PC-3 (cell line): Measurements from ENCODE around the gene FRMPD1. TPM values are rescaled to one million over a fixed set of nuclear protein-coding genes. Genes with fewer than 3 reads are reported as not detected.
A peak's percentile ranks its signal among the peaks of the same experiment; 100 is the strongest.

ENCODE experiments used
- ATAC-seq: fragments of 200-7000 bp; cut with Tn5 transposase; 2 replicates; pipeline ENCODE4 v1.9.1; 2020; ENCODE audit warnings: mild to moderate bottlenecking, moderate library complexity
- BruUV-seq: library from RNA; stranded (reverse); fragments of 400-500 nt; replicated peaks from 2 replicates; lab custom pipeline; 2021; lab: Mats Ljungman, UMichigan
- CTCF ChIA-PET: fragments of 300-600 bp; sonication (Branson Sonifier 250); formaldehyde crosslinking; loops from one replicate; lab custom pipeline; 2022; ENCODE audit warnings: antibody characterized with exemption; lab: Charles Lee
- POLR2A ChIA-PET: fragments of 300-600 bp; sonication (Branson Sonifier 250); formaldehyde crosslinking; loops from one replicate; lab custom pipeline; 2022; ENCODE audit warnings: antibody characterized with exemption; ENCODE audit not compliant: unreplicated experiment; lab: Charles Lee
- DNase-seq: peaks from one replicate; pipeline ENCODE4 v3.0.0-alpha.2; 2015
- H2AFZ ChIP-seq: fragments of 300-600 bp; sonication (generic); 2 replicates; pipeline ENCODE4 v1.6.0; 2016; ENCODE audit warnings: antibody characterized with exemption, low read length
- H3F3A ChIP-seq: fragments of 300-600 bp; sonication (generic); one replicate; pipeline ENCODE4 v1.6.0; 2017; ENCODE audit warnings: antibody characterized with exemption, low read length, control low read depth, mild to moderate bottlenecking; ENCODE audit not compliant: unreplicated experiment
- H3K27ac ChIP-seq: fragments of 300-600 bp; sonication (generic); 2 replicates; pipeline ENCODE4 v1.5.1; 2016; ENCODE audit warnings: mild to moderate bottlenecking, low read length
- H3K27me3 ChIP-seq: fragments of 300-600 bp; sonication (generic); 2 replicates; pipeline ENCODE4 v1.6.1; 2016; ENCODE audit warnings: low read length, mixed read lengths
- H3K36me3 ChIP-seq: fragments of 300-600 bp; sonication (generic); 2 replicates; pipeline ENCODE4 v1.6.1; 2016; ENCODE audit warnings: low read depth, mixed run types, low read length, mixed read lengths
- H3K4me1 ChIP-seq: fragments of 300-600 bp; sonication (generic); 2 replicates; pipeline ENCODE4 v1.5.1; 2016; ENCODE audit warnings: low read length; ENCODE audit not compliant: insufficient read depth
- H3K4me2 ChIP-seq: fragments of 300-600 bp; sonication (generic); 2 replicates; pipeline ENCODE4 v1.6.0; 2016; ENCODE audit warnings: low read length
- H3K4me3 ChIP-seq: fragments of 300-600 bp; sonication (generic); 2 replicates; pipeline ENCODE4 v1.5.1; 2016; ENCODE audit warnings: mild to moderate bottlenecking, low read length, mixed read lengths
- H3K79me2 ChIP-seq: fragments of 300-600 bp; sonication (generic); 2 replicates; pipeline ENCODE4 v1.6.1; 2017; ENCODE audit warnings: low read length, mixed read lengths
- H3K9ac ChIP-seq: fragments of 300-600 bp; sonication (generic); 2 replicates; pipeline ENCODE4 v1.6.0; 2016; ENCODE audit warnings: mild to moderate bottlenecking, low read length
- H3K9me2 ChIP-seq: fragments of 300-600 bp; sonication (generic); replicated peaks from 2 replicates; pipeline ENCODE4 v1.6.1; 2016; ENCODE audit warnings: mixed run types, low read length, mixed read lengths
- H3K9me3 ChIP-seq: fragments of 300-600 bp; sonication (generic); 2 replicates; pipeline ENCODE4 v1.6.1; 2016; ENCODE audit warnings: low read length, mixed read lengths
- H4K20me1 ChIP-seq: fragments of 300-600 bp; sonication (generic); 2 replicates; pipeline ENCODE4 v1.6.1; 2016; ENCODE audit warnings: low read length, mixed read lengths
- EZH2 ChIP-seq: fragments of 300-600 bp; sonication (generic); IDR thresholded peaks from one replicate; pipeline ENCODE4 v1.6.1; 2017; ENCODE audit warnings: antibody characterized with exemption, mild to moderate bottlenecking, low read length; ENCODE audit not compliant: unreplicated experiment
- EZH2phosphoT487 ChIP-seq: fragments of 300-600 bp; sonication (generic); IDR thresholded peaks from 2 replicates; pipeline ENCODE4 v1.6.1; 2018; ENCODE audit warnings: mild to moderate bottlenecking, antibody characterized with exemption, low read length, borderline replicate concordance
- intact Hi-C: fragments of 100-400 bp; cut with micrococcal nuclease; formaldehyde crosslinking; loops from 2 replicates; pipeline ENCODE4 v1.9.0; 2023
- total RNA-seq: library from RNA; depleted of rRNA; stranded (reverse); fragments of >200 nt; gene quantifications from 2 replicates; pipeline ENCODE4 v1.2.3, GENCODE V29; 2014
- TF ChIP-seq, protein P1 (sequence below): fragments of 300-600 bp; sonication (generic); conservative IDR thresholded peaks from 2 replicates; pipeline ENCODE4 v1.5.1; 2017; ENCODE audit warnings: antibody characterized with exemption, low read depth, mild to moderate bottlenecking, low read length

FRMPD1 gene
- total RNA-seq, 1 experiment from 2014 or later, result not detected

DNA sequence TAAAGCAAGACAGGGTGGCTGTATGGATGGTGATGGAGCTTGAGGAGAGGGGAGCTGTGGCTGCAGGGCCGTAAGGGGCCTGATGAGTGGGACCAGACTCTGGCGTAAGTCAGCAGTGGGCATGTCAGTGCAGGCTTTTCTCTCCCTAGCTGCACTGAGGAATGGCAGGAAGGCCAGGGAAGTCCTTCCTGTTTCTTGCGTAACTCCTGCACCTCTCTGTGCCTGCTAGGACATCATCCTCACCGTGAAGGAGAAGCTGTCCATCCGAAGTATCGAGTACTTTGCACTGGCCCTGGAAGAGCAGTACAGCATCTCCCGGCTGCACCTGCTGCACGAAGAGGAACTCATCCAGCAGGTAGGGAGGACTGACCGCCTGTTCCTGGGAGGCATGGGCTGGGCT lies 78.7 kb downstream of the FRMPD1 start:
- DNase-seq, result no peak
- ChIA-PET POLR2A (no interaction called here), CTCF (no interaction called here)

DNA sequence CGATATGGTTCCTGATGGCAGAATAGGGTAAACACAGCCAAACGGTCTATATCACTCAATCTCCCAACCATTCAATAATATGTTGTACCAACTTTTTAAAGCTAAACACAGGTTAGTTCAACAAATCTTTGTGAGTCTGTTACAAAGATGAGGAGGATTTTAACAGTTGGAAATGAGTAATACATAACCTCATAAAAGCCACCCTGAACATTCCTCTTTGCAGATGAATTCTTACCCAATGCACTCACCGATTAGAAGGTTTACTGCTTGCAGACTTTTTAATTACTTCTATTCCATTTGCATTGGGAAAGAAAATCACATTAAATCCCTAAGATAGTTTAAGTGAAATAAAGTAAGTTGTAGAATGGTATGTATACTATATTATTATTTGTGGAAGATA lies 79.5 kb downstream of the FRMPD1 start:
- POLR2A ChIA-PET, result no interaction called here
- ATAC-seq, result peak; percentile 92
- intact Hi-C loops, result no loop called here

More for the DNA sequence above, 78.7 kb downstream of the FRMPD1 start:
- BruUV-seq, result no TSS peak
- no peak overlapping the region for H2AFZ ChIP-seq
- H3K9ac ChIP-seq, result no peak overlapping the region
- no peaks in the 10 kb centered on the region for H3K79me2 ChIP-seq
- no peaks in the 10 kb centered on the region for H3K9me2 ChIP-seq
- H4K20me1 ChIP-seq, result no peaks in the 10 kb centered on the region
- no peak for TF ChIP-seq EZH2
- no peak for TF ChIP-seq EZH2phosphoT487
- TF ChIP-seq, protein P1, sequence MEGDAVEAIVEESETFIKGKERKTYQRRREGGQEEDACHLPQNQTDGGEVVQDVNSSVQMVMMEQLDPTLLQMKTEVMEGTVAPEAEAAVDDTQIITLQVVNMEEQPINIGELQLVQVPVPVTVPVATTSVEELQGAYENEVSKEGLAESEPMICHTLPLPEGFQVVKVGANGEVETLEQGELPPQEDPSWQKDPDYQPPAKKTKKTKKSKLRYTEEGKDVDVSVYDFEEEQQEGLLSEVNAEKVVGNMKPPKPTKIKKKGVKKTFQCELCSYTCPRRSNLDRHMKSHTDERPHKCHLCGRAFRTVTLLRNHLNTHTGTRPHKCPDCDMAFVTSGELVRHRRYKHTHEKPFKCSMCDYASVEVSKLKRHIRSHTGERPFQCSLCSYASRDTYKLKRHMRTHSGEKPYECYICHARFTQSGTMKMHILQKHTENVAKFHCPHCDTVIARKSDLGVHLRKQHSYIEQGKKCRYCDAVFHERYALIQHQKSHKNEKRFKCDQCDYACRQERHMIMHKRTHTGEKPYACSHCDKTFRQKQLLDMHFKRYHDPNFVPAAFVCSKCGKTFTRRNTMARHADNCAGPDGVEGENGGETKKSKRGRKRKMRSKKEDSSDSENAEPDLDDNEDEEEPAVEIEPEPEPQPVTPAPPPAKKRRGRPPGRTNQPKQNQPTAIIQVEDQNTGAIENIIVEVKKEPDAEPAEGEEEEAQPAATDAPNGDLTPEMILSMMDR, result no peak
- H3K27me3 ChIP-seq, result no peaks in the 10 kb centered on the region
- no peak overlapping the region for H3K4me2 ChIP-seq
- H3K9me3 ChIP-seq, result no peaks in the 10 kb centered on the region
- H3F3A ChIP-seq, result no peaks in the 10 kb centered on the region
- peaks cover 11% of the 10 kb centered on the region; the same call in 1 of the 2 replicates for H3K4me1 ChIP-seq
- H3K27ac ChIP-seq, result no peak overlapping the region
- H3K4me3 ChIP-seq, result no peak overlapping the region
- no peaks in the 10 kb centered on the region for H3K36me3 ChIP-seq
- intact Hi-C loops, result no loop called here
- no peak for ATAC-seq

DNA sequence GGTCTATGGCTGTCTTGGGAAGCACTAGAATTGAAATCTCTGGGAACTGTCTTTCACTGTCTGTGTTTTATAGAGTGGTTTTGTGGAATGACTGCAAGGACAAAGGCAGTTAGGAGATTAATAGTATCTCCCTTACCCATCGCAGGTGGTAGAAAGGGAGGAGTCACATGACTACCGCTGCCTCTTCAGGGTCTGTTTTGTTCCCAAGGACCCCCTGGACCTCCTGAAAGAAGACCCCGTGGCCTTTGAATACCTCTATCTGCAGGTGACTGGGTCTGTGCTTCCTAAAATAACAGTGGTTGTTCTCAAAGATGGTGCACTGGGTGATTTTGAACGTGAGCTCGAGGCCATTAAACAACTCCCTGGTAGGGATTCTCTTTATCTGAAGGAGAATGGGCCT lies 80.1 kb downstream of the FRMPD1 start:
- H3K27me3 ChIP-seq, result no peaks in the 10 kb centered on the region
- CTCF ChIA-PET, result no interaction called here
- ATAC-seq (peak; percentile 32), DNase-seq (no peak)
- TF ChIP-seq EZH2phosphoT487 (no peak), EZH2 (no peak)
- TF ChIP-seq, protein P1, result no peak
- no peaks in the 10 kb centered on the region for H3K9me2 ChIP-seq
- no peaks in the 10 kb centered on the region for H3F3A ChIP-seq
- intact Hi-C loops, result no loop called here
- POLR2A ChIA-PET, result no interaction called here
- no peak overlapping the region for H3K4me3 ChIP-seq
- no peak overlapping the region for H2AFZ ChIP-seq
- H3K4me1 ChIP-seq, result peaks cover 11% of the 10 kb centered on the region; the same call in 1 of the 2 replicates
- no peak overlapping the region for H3K27ac ChIP-seq
- H4K20me1 ChIP-seq, result no peaks in the 10 kb centered on the region
- H3K79me2 ChIP-seq, result no peaks in the 10 kb centered on the region
- no peak overlapping the region for H3K4me2 ChIP-seq
- H3K9ac ChIP-seq, result no peak overlapping the region
- H3K9me3 ChIP-seq, result no peaks in the 10 kb centered on the region
- BruUV-seq, result no TSS peak
- no peaks in the 10 kb centered on the region for H3K36me3 ChIP-seq

More for the DNA sequence above, 79.5 kb downstream of the FRMPD1 start:
- Histone ChIP-seq H3K9me2 (no peaks in the 10 kb centered on the region), H3F3A (no peaks in the 10 kb centered on the region), H3K27me3 (no peaks in the 10 kb centered on the region), H3K9me3 (no peaks in the 10 kb centered on the region), H3K27ac (no peak overlapping the region), H3K79me2 (no peaks in the 10 kb centered on the region), H2AFZ (no peak overlapping the region), H3K4me3 (no peak overlapping the region), H3K36me3 (no peaks in the 10 kb centered on the region), H3K4me1 (peaks cover 11% of the 10 kb centered on the region; the same call in 1 of the 2 replicates), H4K20me1 (no peaks in the 10 kb centered on the region), H3K4me2 (0 out of 2 replicates have a peak overlapping the region, but pooled peaks have one; percentile 41), H3K9ac (no peak overlapping the region)
- CTCF ChIA-PET, result no interaction called here
- no TSS peak for BruUV-seq
- TF ChIP-seq EZH2 (no peak), EZH2phosphoT487 (no peak)
- TF ChIP-seq, protein P1, result no peak
- DNase-seq, result peak; percentile 46
